Measurements from ENCODE around the gene NECAB3.

- TF ChIP-seq CTCF (IDR thresholded peaks at IDR 0.05) (no peak), EZH2 (IDR thresholded peaks at IDR 0.05; ENCODE audit: borderline replicate concordance, insufficient read depth, low read depth, low read length, poor library complexity, severe bottlenecking) (no peak)
These were observed 46.5 kb downstream of the NECAB3 start for GRCh38 chr20:33627577-33628216.

Data from B cell (primary cell).